Gastrocnemius medialis (tissue), 4 donors: ENCODE results near the gene MYO1B. TPM values are rescaled to one million over a fixed set of nuclear protein-coding genes. Genes with fewer than 3 reads are reported as not detected.

Experiments
- ATAC-seq, 2 donors: fragments of 150-250 bp; one replicate each; pipeline ENCODE4 v1.9.1; 2016
- DNase-seq, 2 donors: peaks; one replicate each; pipeline ENCODE4 v3.0.0-alpha.2; 2019
- H3K27ac ChIP-seq, 4 donors: fragments of 200-600 bp; sonication (generic); 1 replicate in 1 of 4; 2 replicates in 3 of 4; pipeline ENCODE4 v1.5.1; 2016 to 2018; ENCODE audit warnings: mild to moderate bottlenecking in 2 of 4, moderate library complexity in 1 of 4
- H3K27me3 ChIP-seq, 3 donors: fragments of 200-600 bp; sonication (generic) in 2 of 3; 1 replicate in 1 of 3; 2 replicates in 2 of 3; pipeline versions ENCODE4 v1.5.1 to v1.6.0; 2016 to 2019; ENCODE audit warnings: mild to moderate bottlenecking in 1 of 3, moderate library complexity in 1 of 3
- H3K36me3 ChIP-seq, 2 donors: fragments of 200-600 bp; sonication (generic) in 1 of 2; one replicate each; pipeline ENCODE4 v1.5.1; 2017 to 2018
- H3K4me1 ChIP-seq, 2 donors: fragments of 200-600 bp; sonication (generic) in 1 of 2; one replicate each; pipeline ENCODE4 v1.5.1; 2016 to 2017; ENCODE audit warnings: mild to moderate bottlenecking in 2 of 2
- H3K4me3 ChIP-seq, 4 donors: fragments of 200-600 bp; sonication (generic) in 3 of 4; 1 replicate in 1 of 4; 2 replicates in 3 of 4; pipeline ENCODE4 v1.5.1; 2016 to 2019; ENCODE audit warnings: mild to moderate bottlenecking in 2 of 4
- H3K9me3 ChIP-seq, 3 donors: fragments of 200-600 bp; sonication (generic) in 2 of 3; 1 replicate in 1 of 3; 2 replicates in 2 of 3; pipeline ENCODE4 v1.5.1; 2016 to 2019
- CTCF ChIP-seq, 5 experiments: fragments of 450-650 bp in 3 of 5; fragments of 200-600 bp in 2 of 5; sonication (generic) in 2 of 5; IDR thresholded peaks in 4 of 5; conservative IDR thresholded peaks in 1 of 5; 1 replicate in 4 of 5; 2 replicates in 1 of 5; pipeline ENCODE4 v1.5.1; 2016 to 2019; ENCODE audit warnings: antibody characterized with exemption in 5 of 5, mild to moderate bottlenecking in 3 of 5, moderate library complexity in 3 of 5
- POLR2A ChIP-seq, 2 donors: fragments of 450-650 bp; IDR thresholded peaks; one replicate each; pipeline ENCODE4 v1.6.1; 2017; ENCODE audit warnings: antibody characterized with exemption in 2 of 2, mild to moderate bottlenecking in 2 of 2, moderate library complexity in 2 of 2
- in situ Hi-C, 4 donors: fragments of 200-750 bp; cut with MboI; loops; one replicate each; pipeline versions ENCODE4 v1.15.0 to v1.8.0; 2017; ENCODE audit warnings: low sequenced_read_pairs in 4 of 4
- intact Hi-C: fragments of 100-400 bp; cut with DNase I; formaldehyde crosslinking; loops from one replicate; pipeline ENCODE4 v1.15.1; 2023; ENCODE audit warnings: low total_unique reads
- total RNA-seq, 4 donors: library from RNA; depleted of rRNA; stranded (reverse); fragments of >200 nt; gene quantifications; one replicate each; pipeline versions ENCODE4 v1.1.0 to v1.2.3, GENCODE V29; 2016

The MYO1B gene
- total RNA-seq, 4 donors from 2014 or later: 7.0 to 10.8 (median 10.0) TPM

- no peak overlapping the region for H3K4me3 ChIP-seq
- ATAC-seq (no peak), DNase-seq (no peak)
- H3K9me3 ChIP-seq: no peaks in the 10 kb centered on the region
- peaks cover 5 to 9% of the 10 kb centered on the region in 2 donors for H3K4me1 ChIP-seq
- H3K27ac ChIP-seq: no peak overlapping the region
- intact Hi-C loops: no loop called here
- no peaks in the 10 kb centered on the region for H3K36me3 ChIP-seq
- TF ChIP-seq CTCF (IDR thresholded peaks at IDR 0.05 in 4 of 5, conservative IDR thresholded peaks at IDR 0.05 in 1 of 5) (no peak), POLR2A (IDR thresholded peaks at IDR 0.05) (no peak)
- in situ Hi-C loops: no loop called here
- H3K27me3 ChIP-seq: no peaks in the 10 kb centered on the region
Measured at GRCh38 chr2:191272064-191272463, 26.9 kb downstream of the MYO1B start.

DNA sequence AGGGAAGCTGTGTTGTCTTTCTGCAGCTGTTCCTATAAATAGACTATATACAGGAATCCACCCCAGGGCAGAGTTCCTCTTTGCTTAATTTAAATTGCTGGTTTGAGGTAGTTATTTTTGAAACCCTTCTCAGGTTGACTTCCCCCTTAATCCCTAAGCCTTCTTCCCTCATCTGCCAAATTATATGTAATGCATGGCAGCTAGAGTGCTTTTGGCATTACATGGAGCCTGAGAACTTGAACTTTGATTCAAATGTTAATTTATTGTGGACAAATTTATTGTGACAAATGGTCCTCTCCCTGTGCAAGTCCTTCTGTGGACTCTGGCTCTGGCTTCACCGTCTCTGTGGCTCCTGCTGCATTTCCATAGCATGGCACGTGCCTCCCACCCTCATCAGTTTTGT, 29.2 kb downstream of the MYO1B start:
- Histone ChIP-seq H3K27ac (no peak overlapping the region), H3K36me3 (no peaks in the 10 kb centered on the region), H3K27me3 (no peaks in the 10 kb centered on the region), H3K4me1 (peaks cover 5 to 9% of the 10 kb centered on the region in 2 donors), H3K4me3 (no peak overlapping the region), H3K9me3 (no peaks in the 10 kb centered on the region)
- TF ChIP-seq POLR2A (IDR thresholded peaks at IDR 0.05) (no peak), CTCF (IDR thresholded peaks at IDR 0.05 in 4 of 5, conservative IDR thresholded peaks at IDR 0.05 in 1 of 5) (no peak)
- intact Hi-C loops (no loop called here), in situ Hi-C loops (no loop called here)
- ATAC-seq (no peak), DNase-seq (no peak)

DNA sequence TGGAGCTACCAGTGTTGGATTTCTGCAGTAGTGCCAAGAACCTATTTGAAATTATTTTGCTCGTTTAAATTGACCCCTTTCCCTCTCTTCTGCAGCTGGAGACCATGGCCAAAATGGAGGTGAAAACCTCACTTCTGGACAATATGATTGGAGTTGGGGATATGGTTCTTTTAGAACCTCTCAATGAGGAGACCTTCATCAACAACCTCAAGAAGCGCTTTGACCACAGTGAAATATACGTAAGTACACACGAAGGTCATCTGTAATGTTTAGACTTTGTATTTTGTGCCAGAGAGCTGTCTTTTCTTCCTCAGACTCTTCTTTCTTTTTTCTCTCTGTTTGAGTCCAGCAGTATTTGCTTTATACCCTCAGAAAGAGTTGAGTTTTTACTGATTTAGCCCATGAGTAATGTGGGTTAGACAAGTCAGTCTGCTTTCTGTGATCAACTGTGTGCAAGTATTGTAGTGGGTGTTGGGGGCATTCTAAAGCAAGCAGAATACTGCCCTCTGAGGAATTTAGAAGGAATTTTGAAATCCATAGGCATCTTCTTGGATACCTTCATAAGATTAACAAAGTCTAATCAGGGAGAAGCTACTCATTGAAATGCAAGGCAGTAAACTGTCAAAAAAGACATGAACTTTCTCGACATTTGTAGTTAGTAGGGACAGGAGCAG, 31.7 kb downstream of the MYO1B start:
- ATAC-seq: no peak
- Histone ChIP-seq H3K4me3 (no peak overlapping the region), H3K27ac (no peak overlapping the region), H3K4me1 (peaks cover 5 to 9% of the 10 kb centered on the region in 2 donors), H3K9me3 (no peaks in the 10 kb centered on the region), H3K27me3 (no peaks in the 10 kb centered on the region), H3K36me3 (no peaks in the 10 kb centered on the region)
- in situ Hi-C loops: no loop called here
- no peak for DNase-seq
- intact Hi-C loops: no loop called here
- TF ChIP-seq POLR2A (IDR thresholded peaks at IDR 0.05) (no peak), CTCF (IDR thresholded peaks at IDR 0.05 in 4 of 5, conservative IDR thresholded peaks at IDR 0.05 in 1 of 5) (no peak)

DNA sequence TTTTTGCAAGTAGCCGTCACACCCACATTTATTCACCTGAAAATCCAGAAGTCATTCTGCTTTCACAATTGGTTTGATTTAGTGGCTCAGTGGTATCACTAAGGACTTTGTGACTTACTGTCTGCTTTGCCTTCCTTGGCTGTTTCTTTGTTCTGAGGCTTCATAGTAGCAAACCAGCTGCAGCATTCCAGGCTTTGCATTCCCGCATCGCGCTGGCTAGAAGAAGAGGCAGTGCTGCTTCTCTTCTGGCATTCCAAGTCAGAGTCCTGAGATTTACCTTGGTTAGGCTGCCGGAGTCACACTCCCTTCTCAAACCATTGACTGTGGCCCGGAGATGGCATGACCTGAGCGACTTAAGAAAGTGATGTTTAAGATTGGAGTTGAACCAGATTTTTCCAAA, 35.1 kb downstream of the MYO1B start:
- H3K36me3 ChIP-seq: no peaks in the 10 kb centered on the region
- intact Hi-C loops (no loop called here), in situ Hi-C loops (no loop called here)

More for the DNA sequence above, 35.1 kb downstream of the MYO1B start:
- TF ChIP-seq POLR2A (IDR thresholded peaks at IDR 0.05): no peak
- no peak for TF ChIP-seq CTCF (IDR thresholded peaks at IDR 0.05 in 4 of 5, conservative IDR thresholded peaks at IDR 0.05 in 1 of 5)
- H3K4me1 ChIP-seq: no peaks in the 10 kb centered on the region
- no peaks in the 10 kb centered on the region for H3K9me3 ChIP-seq
- H3K4me3 ChIP-seq: no peak overlapping the region
- H3K27ac ChIP-seq: no peak overlapping the region
- ATAC-seq: no peak
- no peak for DNase-seq
- H3K27me3 ChIP-seq: no peaks in the 10 kb centered on the region
